Measurements from ENCODE around the gene RNF14.
"Not testable (repeated sequence)": the region's sequence is repeated elsewhere in the genome, so short reads cannot be mapped to it uniquely, and the experiment has no call there.

RNF14 gene

GRCh38 chr5:142025637-142026036 lies 56.7 kb downstream of the RNF14 start:
- Histone ChIP-seq H2AFZ (ENCODE audit: low read length) (no peak overlapping the region), H3K27me3 (ENCODE audit: insufficient read depth, low read length) (no peaks in the 10 kb centered on the region; the same call in 1 of the 2 replicates), H3K9ac (ENCODE audit: low read length) (no peak overlapping the region), H3K9me2 (ENCODE audit: low read depth, low read length) (no peaks in the 10 kb centered on the region), H3K79me2 (ENCODE audit: insufficient read depth, low read length) (no peaks in the 10 kb centered on the region), H3K27ac (ENCODE audit: low read depth, low read length, poor library complexity, severe bottlenecking) (no peak overlapping the region), H4K20me1 (ENCODE audit: insufficient read depth, low read length) (no peaks in the 10 kb centered on the region), H3F3A (ENCODE audit: insufficient read depth, low read length) (no peaks in the 10 kb centered on the region), H3K4me3 (ENCODE audit: low read depth, low read length, poor library complexity, severe bottlenecking) (peak overlapping the region; percentile 59), H3K36me3 (ENCODE audit: insufficient read depth, low read length) (no peaks in the 10 kb centered on the region), H3K4me2 (ENCODE audit: low read length) (no peak overlapping the region; the same call in 1 of the 2 replicates), H3K4me1 (ENCODE audit: insufficient read depth, low read length, severe bottlenecking) (peaks cover 14% of the 10 kb centered on the region), H3K9me3 (ENCODE audit: low read length) (0 out of 2 replicates have a peak, but pooled peaks cover 2% of the 10 kb centered on the region)
- TF ChIP-seq EZH2 (IDR thresholded peaks at IDR 0.05; ENCODE audit: borderline replicate concordance, low read length) = no peak
- no peak for TF ChIP-seq CTCF (IDR thresholded peaks at IDR 0.05; ENCODE audit: low read length)

GRCh38 chr5:142032150-142032549 lies 63.2 kb downstream of the RNF14 start:
- no peak overlapping the region for H3K4me2 ChIP-seq (ENCODE audit: low read length)
- no peaks in the 10 kb centered on the region for H3K4me1 ChIP-seq (ENCODE audit: insufficient read depth, low read length, severe bottlenecking)
- H3F3A ChIP-seq (ENCODE audit: insufficient read depth, low read length) = no peaks in the 10 kb centered on the region
- peaks cover 6% of the 10 kb centered on the region; the same call in 1 of the 2 replicates for H3K27me3 ChIP-seq (ENCODE audit: insufficient read depth, low read length)
- no peaks in the 10 kb centered on the region for H3K9me3 ChIP-seq (ENCODE audit: low read length)
- no peaks in the 10 kb centered on the region for H3K9me2 ChIP-seq (ENCODE audit: low read depth, low read length)
- H4K20me1 ChIP-seq (ENCODE audit: insufficient read depth, low read length) = no peaks in the 10 kb centered on the region
- H3K36me3 ChIP-seq (ENCODE audit: insufficient read depth, low read length) = no peaks in the 10 kb centered on the region
- no peak overlapping the region for H2AFZ ChIP-seq (ENCODE audit: low read length)
- H3K9ac ChIP-seq (ENCODE audit: low read length) = no peak overlapping the region
- H3K79me2 ChIP-seq (ENCODE audit: insufficient read depth, low read length) = no peaks in the 10 kb centered on the region
- H3K27ac ChIP-seq (ENCODE audit: low read depth, low read length, poor library complexity, severe bottlenecking) = no peak overlapping the region
- H3K4me3 ChIP-seq (ENCODE audit: low read depth, low read length, poor library complexity, severe bottlenecking) = no peak overlapping the region
- no peak for TF ChIP-seq EZH2 (IDR thresholded peaks at IDR 0.05; ENCODE audit: borderline replicate concordance, low read length)
- TF ChIP-seq CTCF (IDR thresholded peaks at IDR 0.05; ENCODE audit: low read length) = no peak

GRCh38 chr5:142032747-142033631 lies 64.1 kb downstream of the RNF14 start:
- no peaks in the 10 kb centered on the region for H4K20me1 ChIP-seq (ENCODE audit: insufficient read depth, low read length)
- H3K79me2 ChIP-seq (ENCODE audit: insufficient read depth, low read length) = no peaks in the 10 kb centered on the region
- no peaks in the 10 kb centered on the region for H3K9me3 ChIP-seq (ENCODE audit: low read length)
- H3K36me3 ChIP-seq (ENCODE audit: insufficient read depth, low read length) = no peaks in the 10 kb centered on the region
- H3K9ac ChIP-seq (ENCODE audit: low read length) = no peak overlapping the region
- peaks cover 6% of the 10 kb centered on the region; the same call in 1 of the 2 replicates for H3K27me3 ChIP-seq (ENCODE audit: insufficient read depth, low read length)
- no peak overlapping the region for H3K4me2 ChIP-seq (ENCODE audit: low read length)
- H3K4me3 ChIP-seq (ENCODE audit: low read depth, low read length, poor library complexity, severe bottlenecking) = no peak overlapping the region
- no peaks in the 10 kb centered on the region for H3K4me1 ChIP-seq (ENCODE audit: insufficient read depth, low read length, severe bottlenecking)
- H2AFZ ChIP-seq (ENCODE audit: low read length) = no peak overlapping the region
- no peaks in the 10 kb centered on the region for H3K9me2 ChIP-seq (ENCODE audit: low read depth, low read length)
- H3F3A ChIP-seq (ENCODE audit: insufficient read depth, low read length) = no peaks in the 10 kb centered on the region
- TF ChIP-seq EZH2 (IDR thresholded peaks at IDR 0.05; ENCODE audit: borderline replicate concordance, low read length) (no peak), CTCF (IDR thresholded peaks at IDR 0.05; ENCODE audit: low read length) (no peak)
- no peak overlapping the region for H3K27ac ChIP-seq (ENCODE audit: low read depth, low read length, poor library complexity, severe bottlenecking)

- not testable (repeated sequence) for H3K36me3 ChIP-seq (ENCODE audit: insufficient read depth, low read length)
Measured at GRCh38 chr5:142033632-142034567, 65.0 kb downstream of the RNF14 start.

More at GRCh38 chr5:142033632-142034567, 65.0 kb downstream of the RNF14 start:
- H3K9me3 ChIP-seq (ENCODE audit: low read length); H3F3A ChIP-seq (ENCODE audit: insufficient read depth, low read length); H3K4me2 ChIP-seq (ENCODE audit: low read length); H3K9me2 ChIP-seq (ENCODE audit: low read depth, low read length); H3K9ac ChIP-seq (ENCODE audit: low read length); H3K27me3 ChIP-seq (ENCODE audit: insufficient read depth, low read length); H3K27ac ChIP-seq (ENCODE audit: low read depth, low read length, poor library complexity, severe bottlenecking); H2AFZ ChIP-seq (ENCODE audit: low read length); H3K4me1 ChIP-seq (ENCODE audit: insufficient read depth, low read length, severe bottlenecking); H3K4me3 ChIP-seq (ENCODE audit: low read depth, low read length, poor library complexity, severe bottlenecking); H3K79me2 ChIP-seq (ENCODE audit: insufficient read depth, low read length); H4K20me1 ChIP-seq (ENCODE audit: insufficient read depth, low read length): not testable (repeated sequence)

Measured in OCI-LY1 (cell line).